HepG2 (cell line): ENCODE results near the gene CELF2. TPM values are rescaled to one million over a fixed set of nuclear protein-coding genes. Genes with fewer than 3 reads are reported as not detected.

Experiments
- ATAC-seq: fragments of 200-7000 bp; cut with Tn5 transposase; 3 replicates; pipeline ENCODE4 v1.9.1; 2020; ENCODE audit warnings: mild to moderate bottlenecking, moderate library complexity
- BruUV-seq: library from RNA; stranded (reverse); fragments of 400-500 nt; replicated peaks from 2 replicates; lab custom pipeline; 2021; lab: Mats Ljungman, UMichigan
- CTCF ChIA-PET: fragments of 300-600 bp; formaldehyde crosslinking; extraction: SDS; loops from one replicate; lab custom pipeline; 2021; ENCODE audit warnings: low total read pairs, inconsistent platforms, low intra/inter-chr PET ratio; lab: Yijun Ruan, JAX
- POLR2A ChIA-PET: fragments of 350-600 bp; sonication (Branson Sonifier 250); formaldehyde crosslinking; loops from one replicate; lab custom pipeline; 2020; ENCODE audit warnings: antibody characterized with exemption, inconsistent platforms; lab: Yijun Ruan, JAX
- DNase-seq: peaks from one replicate; pipeline ENCODE4 v3.0.0-alpha.2; 2015; ENCODE audit warnings: low spot score
- FAIRE-seq: peaks from 3 replicates; lab custom pipeline; 2011; peaks lifted over from hg19 to GRCh38; lab: Jason Lieb, UNC
- H2AFZ ChIP-seq: one replicate; pipeline ENCODE4 v1.6.1; 2011; ENCODE audit warnings: low read length, inconsistent platforms
- H3K27ac ChIP-seq: fragments of 300-600 bp; 3 replicates; pipeline ENCODE4 v1.8.0; 2011; ENCODE audit warnings: mixed run types, mild to moderate bottlenecking, mixed read lengths, low read length, inconsistent platforms; ENCODE audit not compliant: insufficient read depth; ENCODE audit errors: extremely low read length
- H3K27me3 ChIP-seq, 2 experiments: fragments of 200-600 bp in 1 of 2; 2 replicates in 1 of 2; 3 replicates in 1 of 2; pipeline versions ENCODE4 v1.6.0 to v1.8.0; 2011; ENCODE audit warnings: low read length in 2 of 2, mild to moderate bottlenecking in 2 of 2, moderate library complexity in 2 of 2, inconsistent platforms in 1 of 2; ENCODE audit not compliant: insufficient read depth in 2 of 2, control insufficient read depth in 1 of 2
- H3K36me3 ChIP-seq, 2 experiments: fragments of 200-600 bp in 1 of 2; replicated peaks in 1 of 2; 2 replicates in 1 of 2; 3 replicates in 1 of 2; pipeline versions ENCODE4 v1.5.1 to v1.8.0; 2011; ENCODE audit warnings: low read length in 2 of 2, inconsistent platforms in 1 of 2; ENCODE audit not compliant: insufficient read depth in 2 of 2, control insufficient read depth in 1 of 2
- H3K4me1 ChIP-seq: 2 replicates; pipeline ENCODE4 v1.5.1; 2012; ENCODE audit warnings: low read length, inconsistent platforms; ENCODE audit not compliant: insufficient read depth
- H3K4me2 ChIP-seq: 2 replicates; pipeline ENCODE4 v1.6.0; 2011; ENCODE audit warnings: low read depth, low read length, inconsistent platforms
- H3K4me3 ChIP-seq, 3 experiments: fragments of 200-600 bp in 1 of 3; sonication (generic), shearing (Covaris generic) in 1 of 3; replicated peaks in 1 of 3; 2 replicates each; pipeline ENCODE4 v1.5.1; 2011 to 2016; ENCODE audit warnings: low read length in 3 of 3, inconsistent platforms in 2 of 3, low read depth in 2 of 3, mild to moderate bottlenecking in 2 of 3, control low read depth in 1 of 3, mixed read lengths in 1 of 3; ENCODE audit not compliant: insufficient read depth in 1 of 3
- H3K79me2 ChIP-seq: one replicate; pipeline ENCODE4 v1.6.1; 2011; ENCODE audit warnings: low read length, inconsistent platforms; ENCODE audit not compliant: insufficient read depth
- H3K9ac ChIP-seq: 2 replicates; pipeline ENCODE4 v1.6.0; 2011; ENCODE audit warnings: mild to moderate bottlenecking, low read depth, low read length, inconsistent platforms; ENCODE audit not compliant: insufficient read depth
- H3K9me3 ChIP-seq: 2 replicates; pipeline ENCODE4 v1.5.1; 2012; ENCODE audit warnings: mild to moderate bottlenecking, low read length
- H4K20me1 ChIP-seq: 2 replicates; pipeline ENCODE4 v1.6.0; 2011; ENCODE audit warnings: inconsistent platforms, mild to moderate bottlenecking, low read length, moderate library complexity; ENCODE audit not compliant: insufficient read depth
- FLYWCH1 ChIP-seq: sonication (generic); formaldehyde crosslinking; IDR thresholded peaks from 2 replicates; pipeline ENCODE4 v1.8.1; 2023; ENCODE audit warnings: mild to moderate bottlenecking, missing genetic modification reagents
- FOSL2 ChIP-seq: sonication (generic); formaldehyde crosslinking; IDR thresholded peaks from 2 replicates; pipeline ENCODE4 v1.4.0; 2020; ENCODE audit warnings: missing genetic modification reagents
- NFATC3 ChIP-seq: sonication (generic); formaldehyde crosslinking; IDR thresholded peaks from 2 replicates; pipeline ENCODE4 v1.5.1; 2020; ENCODE audit warnings: mild to moderate bottlenecking, missing genetic modification reagents
- RFXAP ChIP-seq: sonication (generic); formaldehyde crosslinking; IDR thresholded peaks from 2 replicates; pipeline ENCODE4 v1.4.0; 2020; ENCODE audit warnings: missing genetic modification reagents, borderline replicate concordance
- TBX2 ChIP-seq: sonication (generic); formaldehyde crosslinking; IDR thresholded peaks from 2 replicates; pipeline ENCODE4 v1.5.0; 2020; ENCODE audit warnings: missing genetic modification reagents, mild to moderate bottlenecking, borderline replicate concordance
- TEAD2 ChIP-seq: sonication (generic); formaldehyde crosslinking; IDR thresholded peaks from 2 replicates; pipeline ENCODE4 v1.9.0; 2021; ENCODE audit warnings: missing genetic modification reagents
- ZBTB33 ChIP-seq: sonication (generic); formaldehyde crosslinking; IDR thresholded peaks from 2 replicates; pipeline ENCODE4 v1.4.0; 2020; ENCODE audit warnings: missing genetic modification reagents
- ZBTB46 ChIP-seq: sonication (generic); formaldehyde crosslinking; IDR thresholded peaks from 2 replicates; pipeline ENCODE4 v1.4.0; 2020; ENCODE audit warnings: mild to moderate bottlenecking, missing genetic modification reagents, borderline replicate concordance
- ZFX ChIP-seq: sonication (generic); formaldehyde crosslinking; IDR thresholded peaks from 2 replicates; pipeline ENCODE4 v1.4.0; 2020; ENCODE audit warnings: mild to moderate bottlenecking, low read depth, missing genetic modification reagents, moderate library complexity
- ZMYM3 ChIP-seq: sonication (generic); formaldehyde crosslinking; IDR thresholded peaks from 2 replicates; pipeline ENCODE4 v1.5.1; 2020; ENCODE audit warnings: mild to moderate bottlenecking, missing genetic modification reagents
- WGBS: methylation state at CpG from one replicate; pipeline ENCODE4 v1.1.6; 2017; ENCODE audit warnings: low lambda C conversion rate; 5-methylcytosine and 5-hydroxymethylcytosine counted together
- in situ Hi-C: cut with HindIII; loops from 2 replicates; pipeline ENCODE4 v1.10.0; 2017; ENCODE audit warnings: low pct_unique_long_range_greater_than_20kb; ENCODE audit not compliant: extremely low pct_ligation_motif_present
- intact Hi-C: fragments of 100-400 bp; cut with micrococcal nuclease; formaldehyde crosslinking; loops from one replicate; pipeline ENCODE4 v1.10.0; 2022; ENCODE audit not compliant: unreplicated experiment
- polyA plus RNA-seq, 8 experiments: library from polyadenylated mRNA; depleted of rRNA in 3 of 8; stranded (reverse) in 7 of 8; unstranded in 1 of 8; fragments of >200 nt; fragmentation: Illumina TruSeq in 4 of 8; extraction: Trizol in 4 of 8; gene quantifications; 2 replicates each; pipeline versions ENCODE4 v1.2.1 to v1.2.3, GENCODE V29; 2011 to 2016; ENCODE audit warnings: low read depth in 4 of 8, missing spikeins in 1 of 8, mixed read lengths in 1 of 8; ENCODE audit not compliant: insufficient read depth in 1 of 8
- total RNA-seq, 5 experiments: library from RNA; depleted of rRNA; stranded (reverse); fragments of >200 nt; fragmentation: Illumina TruSeq; extraction: Trizol; gene quantifications; 2 replicates each; pipeline ENCODE4 v1.2.3, GENCODE V29; 2016; ENCODE audit warnings: low read depth in 1 of 5

CELF2 gene
- total and polyA plus RNA-seq, 2 of the 13 experiments (the other 11 are each of a cell fraction or from before 2014, with no cell fraction given), result not detected

GRCh38 chr10:11009471-11010308 is 8.0 kb upstream of the CELF2 start:
- CTCF ChIA-PET, result no interaction called here
- in situ Hi-C loops, result no loop called here
- no peak for ATAC-seq
- H3K4me2 ChIP-seq, result no peak overlapping the region
- peaks cover 1 to 6% of the 10 kb centered on the region in 2 experiments; a peak in 2 of 5 replicates for H3K27me3 ChIP-seq
- no peaks in the 10 kb centered on the region for H3K4me1 ChIP-seq
- no peak overlapping the region for H3K9ac ChIP-seq
- no peak overlapping the region for H3K27ac ChIP-seq
- POLR2A ChIA-PET, result no interaction called here
- BruUV-seq, result no TSS peak
- no peak for TF ChIP-seq NFATC3 (CRISPR knock-in tag)
- no peak for TF ChIP-seq ZMYM3
- no peak for TF ChIP-seq ZBTB46
- no peak for TF ChIP-seq ZFX (CRISPR knock-in tag)
- no peak for TF ChIP-seq TBX2
- no peak for TF ChIP-seq FOSL2 (CRISPR knock-in tag)
- no peak for TF ChIP-seq ZBTB33
- no peak for TF ChIP-seq RFXAP (CRISPR knock-in tag)
- TF ChIP-seq TEAD2 (CRISPR knock-in tag), result no peak
- TF ChIP-seq FLYWCH1 (CRISPR knock-in tag), result no peak
- TF ChIP-seq, all 625 proteins: peak for 0
- 16% methylated on average over 13 of the region's 13 CpGs for WGBS
- Histone ChIP-seq H3K36me3 (no peaks in the 10 kb centered on the region), H3K79me2 (no peaks in the 10 kb centered on the region), H4K20me1 (no peaks in the 10 kb centered on the region), H2AFZ (no peak overlapping the region), H3K4me3 (no peak overlapping the region), H3K9me3 (no peaks in the 10 kb centered on the region)
- DNase-seq (no peak), FAIRE-seq (no peak)
- intact Hi-C loops, result no loop called here
